ENCODE results near the gene PIN1. TPM values are rescaled to one million over a fixed set of nuclear protein-coding genes. Genes with fewer than 3 reads are reported as not detected.

PIN1 gene
- total and polyA plus RNA-seq, 2 of the 13 experiments (the other 11 are each of a cell fraction or from before 2014, with no cell fraction given) = 31.9 to 72.0 TPM

GRCh38 chr19:9793071-9793591 lies 42.0 kb upstream of the PIN1 start (continued):
- no peak for TF ChIP-seq ETS1 (CRISPR knock-in tag; IDR thresholded peaks at IDR 0.05)
- no peak for TF ChIP-seq ZNF276 (CRISPR knock-in tag; IDR thresholded peaks at IDR 0.05; ENCODE audit: low read depth)
- no peak for TF ChIP-seq KIAA2018 (CRISPR knock-in tag; IDR thresholded peaks at IDR 0.05; ENCODE audit: borderline replicate concordance)
- TF ChIP-seq ARNTL (CRISPR knock-in tag; IDR thresholded peaks at IDR 0.05) = no peak
